Endothelial cell of umbilical vein (primary cell): ENCODE results near the gene FXYD3. TPM values are rescaled to one million over a fixed set of nuclear protein-coding genes. Genes with fewer than 3 reads are reported as not detected.

Experiments
- BruUV-seq: library from RNA; stranded (reverse); fragments of 400-500 nt; replicated peaks from 2 replicates; lab custom pipeline; 2021; lab: Mats Ljungman, UMichigan
- CTCF ChIA-PET: fragments of 300-600, 350-600 bp; sonication (Branson Sonifier 250); formaldehyde crosslinking; loops from one replicate; lab custom pipeline; 2021; ENCODE audit warnings: antibody characterized with exemption, inconsistent platforms; lab: Charles Lee
- POLR2A ChIA-PET: fragments of 300-600, 350-600 bp; sonication (Branson Sonifier 250); formaldehyde crosslinking; loops from one replicate; lab custom pipeline; 2021; ENCODE audit warnings: antibody characterized with exemption, inconsistent platforms; lab: Charles Lee
- DNase-seq: peaks from one replicate; pipeline ENCODE4 v3.0.0-alpha.2; 2011; ENCODE audit warnings: low read depth, low spot score
- FAIRE-seq: peaks from 2 replicates; lab custom pipeline; 2011; peaks lifted over from hg19 to GRCh38; lab: Jason Lieb, UNC
- H2AFZ ChIP-seq: 2 replicates; pipeline ENCODE4 v1.6.0; 2012; ENCODE audit warnings: low read depth, low read length, control low read depth, inconsistent platforms
- H3K27ac ChIP-seq: 2 replicates; pipeline ENCODE4 v1.5.1; 2011; ENCODE audit warnings: low read depth, mild to moderate bottlenecking, control low read depth, low read length, moderate library complexity; ENCODE audit not compliant: insufficient read depth
- H3K27me3 ChIP-seq, 2 experiments: 2 replicates each; pipeline versions ENCODE4 v1.6.0 to v1.6.1; 2011; ENCODE audit warnings: low read length in 2 of 2, mixed read lengths in 1 of 2; ENCODE audit not compliant: control insufficient read depth in 2 of 2, insufficient read depth in 2 of 2
- H3K36me3 ChIP-seq, 2 experiments: 2 replicates in 1 of 2; 3 replicates in 1 of 2; pipeline ENCODE4 v1.5.1; 2011; ENCODE audit warnings: low read length in 2 of 2, mild to moderate bottlenecking in 1 of 2, moderate library complexity in 1 of 2; ENCODE audit not compliant: control insufficient read depth in 2 of 2, insufficient read depth in 2 of 2; ENCODE audit errors: extremely low read depth in 1 of 2
- H3K4me1 ChIP-seq: 3 replicates; pipeline ENCODE4 v1.5.1; 2011; ENCODE audit warnings: mild to moderate bottlenecking, low read length; ENCODE audit not compliant: control insufficient read depth, insufficient read depth; ENCODE audit errors: extremely low read depth
- H3K4me2 ChIP-seq: 2 replicates; pipeline ENCODE4 v1.6.1; 2011; ENCODE audit warnings: low read length, control low read depth, mixed read lengths; ENCODE audit not compliant: insufficient read depth
- H3K4me3 ChIP-seq, 3 experiments: fragments of 200-600 bp in 1 of 3; sonication (generic), shearing (Covaris generic) in 1 of 3; replicated peaks in 1 of 3; 2 replicates each; pipeline ENCODE4 v1.5.1; 2011 to 2016; ENCODE audit warnings: control low read depth in 3 of 3, low read length in 3 of 3, mild to moderate bottlenecking in 2 of 3, inconsistent platforms in 1 of 3, low read depth in 1 of 3, moderate library complexity in 1 of 3; ENCODE audit not compliant: insufficient read depth in 1 of 3
- H3K79me2 ChIP-seq: 2 replicates; pipeline ENCODE4 v1.6.0; 2012; ENCODE audit warnings: low read length, inconsistent platforms; ENCODE audit not compliant: control insufficient read depth, insufficient read depth
- H3K9ac ChIP-seq: replicated peaks from 2 replicates; pipeline ENCODE3; 2011; ENCODE audit warnings: low read length, control low read depth; ENCODE audit not compliant: insufficient read depth; ENCODE audit errors: extremely low read depth
- H3K9me1 ChIP-seq: replicated peaks from 3 replicates; pipeline ENCODE4 v1.6.0; 2011; ENCODE audit warnings: mild to moderate bottlenecking, low read length; ENCODE audit not compliant: control insufficient read depth, insufficient read depth; ENCODE audit errors: extremely low read depth
- H3K9me3 ChIP-seq: replicated peaks from 2 replicates; pipeline ENCODE4 v1.5.1; 2012; ENCODE audit warnings: low read length, inconsistent platforms; ENCODE audit not compliant: control insufficient read depth, insufficient read depth
- H4K20me1 ChIP-seq: replicated peaks from 2 replicates; pipeline ENCODE3; 2011; ENCODE audit warnings: mild to moderate bottlenecking, low read length; ENCODE audit not compliant: control insufficient read depth, insufficient read depth; ENCODE audit errors: extremely low read depth
- EZH2 ChIP-seq: IDR thresholded peaks from 2 replicates; pipeline ENCODE4 v1.6.1; 2012; ENCODE audit warnings: borderline replicate concordance, low read depth, mild to moderate bottlenecking, moderate library complexity, low read length, inconsistent platforms; ENCODE audit not compliant: severe bottlenecking
- FOS ChIP-seq: IDR thresholded peaks from 2 replicates; pipeline ENCODE4 v1.6.1; 2011; ENCODE audit warnings: mild to moderate bottlenecking, low read length, moderate library complexity, borderline replicate concordance; ENCODE audit not compliant: insufficient read depth
- JUN ChIP-seq: IDR thresholded peaks from 2 replicates; pipeline ENCODE4 v1.6.1; 2011; ENCODE audit warnings: borderline replicate concordance, low read depth; ENCODE audit not compliant: insufficient read length, insufficient read depth
- MYC ChIP-seq: IDR thresholded peaks from one replicate; pipeline ENCODE4 v1.6.1; 2011; ENCODE audit warnings: mild to moderate bottlenecking, low read depth, low read length
- POLR2A ChIP-seq: IDR thresholded peaks from 2 replicates; pipeline ENCODE4 v1.6.1; 2012; ENCODE audit warnings: low read depth, mild to moderate bottlenecking, control low read depth, low read length
- POLR2AphosphoS5 ChIP-seq: IDR thresholded peaks from 2 replicates; pipeline ENCODE4 v1.6.1; 2012; ENCODE audit warnings: low read depth, mild to moderate bottlenecking, control low read depth, low read length, moderate library complexity; ENCODE audit not compliant: insufficient read depth
- dilution Hi-C: fragments of 300-500 bp; cut with MboI; formaldehyde crosslinking; loops from one replicate; pipeline ENCODE4 v1.15.0; 2019; ENCODE audit warnings: low sequenced_read_pairs; ENCODE audit not compliant: extremely low pct_ligation_motif_present
- intact Hi-C: fragments of 100-400 bp; cut with micrococcal nuclease; formaldehyde crosslinking; loops from one replicate; pipeline ENCODE4 v1.10.0; 2022
- polyA plus RNA-seq, 4 experiments: library from polyadenylated mRNA; depleted of rRNA in 3 of 4; stranded (reverse) in 3 of 4; unstranded in 1 of 4; fragments of >200 nt; gene quantifications; 2 replicates each; pipeline versions ENCODE4 v1.2.1 to v1.2.3, GENCODE V29; 2011 to 2012; ENCODE audit warnings: missing spikeins in 1 of 4
- total RNA-seq: library from RNA; stranded (reverse); gene quantifications from 2 replicates; pipeline ENCODE4 v1.2.3, GENCODE V29; 2021
- TF ChIP-seq, protein P1 (sequence below), 2 donors: IDR thresholded peaks; 1 replicate in 1 of 2; 2 replicates in 1 of 2; pipeline ENCODE4 v1.5.1; 2011; ENCODE audit warnings: low read length in 2 of 2, mild to moderate bottlenecking in 2 of 2, moderate library complexity in 2 of 2, control low read depth in 1 of 2, inconsistent platforms in 1 of 2, low read depth in 1 of 2; ENCODE audit not compliant: insufficient read depth in 1 of 2; ENCODE audit errors: extremely low read depth in 1 of 2

The FXYD3 gene
- total and polyA plus RNA-seq, 2 donors (not counting 3 experiments of a cell fraction or from before 2014, with no cell fraction given) = not detected

DNA sequence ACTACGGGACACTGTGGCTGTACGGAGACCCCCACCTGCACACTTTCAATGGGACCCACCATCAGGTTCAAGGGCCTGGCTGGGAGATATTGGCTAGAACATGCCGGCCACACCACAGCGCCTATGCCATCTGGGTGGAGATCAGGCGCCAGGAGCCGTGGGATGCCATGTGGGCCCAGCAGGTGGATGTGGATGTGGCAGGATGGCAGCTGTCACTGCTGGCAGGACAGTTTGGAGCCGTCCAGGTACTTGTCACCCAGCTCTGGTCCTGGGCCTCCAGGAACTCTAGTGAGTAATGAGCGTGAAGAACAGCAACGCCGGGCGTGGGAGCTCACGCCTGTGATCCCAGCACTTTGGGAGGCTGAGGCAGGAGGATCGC lies 15.7 kb upstream of the FXYD3 start:
- no peak for DNase-seq
- POLR2A ChIA-PET = no interaction called here
- no peak for TF ChIP-seq EZH2
- no peak for TF ChIP-seq POLR2AphosphoS5
- TF ChIP-seq, protein P1, sequence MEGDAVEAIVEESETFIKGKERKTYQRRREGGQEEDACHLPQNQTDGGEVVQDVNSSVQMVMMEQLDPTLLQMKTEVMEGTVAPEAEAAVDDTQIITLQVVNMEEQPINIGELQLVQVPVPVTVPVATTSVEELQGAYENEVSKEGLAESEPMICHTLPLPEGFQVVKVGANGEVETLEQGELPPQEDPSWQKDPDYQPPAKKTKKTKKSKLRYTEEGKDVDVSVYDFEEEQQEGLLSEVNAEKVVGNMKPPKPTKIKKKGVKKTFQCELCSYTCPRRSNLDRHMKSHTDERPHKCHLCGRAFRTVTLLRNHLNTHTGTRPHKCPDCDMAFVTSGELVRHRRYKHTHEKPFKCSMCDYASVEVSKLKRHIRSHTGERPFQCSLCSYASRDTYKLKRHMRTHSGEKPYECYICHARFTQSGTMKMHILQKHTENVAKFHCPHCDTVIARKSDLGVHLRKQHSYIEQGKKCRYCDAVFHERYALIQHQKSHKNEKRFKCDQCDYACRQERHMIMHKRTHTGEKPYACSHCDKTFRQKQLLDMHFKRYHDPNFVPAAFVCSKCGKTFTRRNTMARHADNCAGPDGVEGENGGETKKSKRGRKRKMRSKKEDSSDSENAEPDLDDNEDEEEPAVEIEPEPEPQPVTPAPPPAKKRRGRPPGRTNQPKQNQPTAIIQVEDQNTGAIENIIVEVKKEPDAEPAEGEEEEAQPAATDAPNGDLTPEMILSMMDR (IDR thresholded peaks at IDR 0.05; ENCODE audit: extremely low read depth in 1 of 2, insufficient read depth in 1 of 2, low read depth in 1 of 2, low read length in 2 of 2) = no peak
- TF ChIP-seq MYC = no peak
- no peak for TF ChIP-seq POLR2A
- no peak for TF ChIP-seq FOS
- no peak for TF ChIP-seq JUN
- no TSS peak for BruUV-seq
- H3K27me3 ChIP-seq = no peaks in the 10 kb centered on the region
- H3K9me3 ChIP-seq = no peaks in the 10 kb centered on the region
- H2AFZ ChIP-seq = no peak overlapping the region
- no peaks in the 10 kb centered on the region for H3K36me3 ChIP-seq
- H3K4me1 ChIP-seq = no peaks in the 10 kb centered on the region
- CTCF ChIA-PET = interaction anchor here (1.6 to 1.9 kb wide), 3 partner anchors 8 to 33 kb away, joined by 3 to 7 read pairs (median 7); partner anchors contain the start of gene FXYD3
- H3K79me2 ChIP-seq = no peaks in the 10 kb centered on the region
- H3K9ac ChIP-seq = no peak overlapping the region
- dilution Hi-C loops = no loop called here
- intact Hi-C loops = no loop called here
- no peaks in the 10 kb centered on the region for H4K20me1 ChIP-seq
- H3K4me3 ChIP-seq = no peak overlapping the region
- H3K9me1 ChIP-seq = no peaks in the 10 kb centered on the region
- no peak overlapping the region for H3K4me2 ChIP-seq
- no peak for FAIRE-seq
- no peak overlapping the region for H3K27ac ChIP-seq
